ENCODE measurements around the gene LLGL2. TPM values are rescaled to one million over a fixed set of nuclear protein-coding genes. Genes with fewer than 3 reads are reported as not detected.

The LLGL2 gene
- polyA plus RNA-seq, 1 donor (not counting 4 experiments of a cell fraction or from before 2014, with no cell fraction given), result 13.8 TPM

- FAIRE-seq (no peak), DNase-seq (ENCODE audit: low read depth, low spot score) (no peak)
- H2AFZ ChIP-seq (ENCODE audit: control insufficient read depth, low read length), result no peak overlapping the region
- H3K9me1 ChIP-seq (ENCODE audit: control insufficient read depth, extremely low read depth, insufficient read depth, low read length), result peaks cover 7% of the 10 kb centered on the region
- H3K9ac ChIP-seq (ENCODE audit: control insufficient read depth, extremely low read depth, insufficient read depth, low read length), result peak overlapping the region; percentile 76
- H3K4me2 ChIP-seq (ENCODE audit: control insufficient read depth, extremely low read depth, insufficient read depth, low read depth, low read length), result peak overlapping the region; percentile 60
- no peaks in the 10 kb centered on the region for H3K27me3 ChIP-seq (ENCODE audit: control insufficient read depth, extremely low read depth, insufficient read depth, low read length)
- TF ChIP-seq EZH2 (IDR thresholded peaks at IDR 0.05; ENCODE audit: low read length), result no peak
- no peak for TF ChIP-seq CTCF (optimal IDR thresholded peaks at IDR 0.05 in 1 of 3, IDR thresholded peaks at IDR 0.05 in 1 of 3, conservative IDR thresholded peaks at IDR 0.05 in 1 of 3; ENCODE audit: extremely low read depth in 1 of 3, insufficient read depth in 2 of 3, low read length in 3 of 3)
- peaks cover 26% of the 10 kb centered on the region for H3K79me2 ChIP-seq (ENCODE audit: control insufficient read depth, insufficient read depth, low read length)
- peaks cover 32% of the 10 kb centered on the region for H3K4me1 ChIP-seq (ENCODE audit: control insufficient read depth, extremely low read depth, insufficient read depth, low read length)
- peaks cover 4 to 18% of the 10 kb centered on the region in 2 experiments for H3K36me3 ChIP-seq (ENCODE audit: control insufficient read depth in 2 of 2, extremely low read depth in 1 of 2, insufficient read depth in 2 of 2, low read length in 2 of 2)
- peak overlapping the region; percentile 59 to 85 (median 63) for H3K4me3 ChIP-seq (ENCODE audit: control insufficient read depth in 2 of 3, extremely low read depth in 1 of 3, insufficient read depth in 2 of 3, low read depth in 1 of 3, low read length in 3 of 3)
- H4K20me1 ChIP-seq (ENCODE audit: control insufficient read depth, extremely low read depth, insufficient read depth, low read length), result peaks cover 11% of the 10 kb centered on the region
- peak overlapping the region; percentile 29 for H3K27ac ChIP-seq (ENCODE audit: control insufficient read depth, insufficient read depth, low read length)
- H3K9me3 ChIP-seq (ENCODE audit: control insufficient read depth, low read depth, low read length), result no peaks in the 10 kb centered on the region
- dilution Hi-C loops (cut with MboI; ENCODE audit: extremely low pct_ligation_motif_present, low sequenced_read_pairs), result no loop called here
Observed at GRCh38 chr17:75514299-75514918, 11.1 kb upstream of the LLGL2 start.

GRCh38 chr17:75514919-75515495, 10.5 kb upstream of the LLGL2 start:
- peaks cover 23% of the 10 kb centered on the region for H3K79me2 ChIP-seq (ENCODE audit: control insufficient read depth, insufficient read depth, low read length)
- FAIRE-seq, result no peak
- H4K20me1 ChIP-seq (ENCODE audit: control insufficient read depth, extremely low read depth, insufficient read depth, low read length), result peaks cover 11% of the 10 kb centered on the region
- H3K27me3 ChIP-seq (ENCODE audit: control insufficient read depth, extremely low read depth, insufficient read depth, low read length), result no peaks in the 10 kb centered on the region
- dilution Hi-C loops (cut with MboI; ENCODE audit: extremely low pct_ligation_motif_present, low sequenced_read_pairs), result no loop called here
- peak overlapping the region; percentile 76 for H3K9ac ChIP-seq (ENCODE audit: control insufficient read depth, extremely low read depth, insufficient read depth, low read length)
- no peaks in the 10 kb centered on the region for H3K9me3 ChIP-seq (ENCODE audit: control insufficient read depth, low read depth, low read length)
- peaks cover 26% of the 10 kb centered on the region for H3K4me1 ChIP-seq (ENCODE audit: control insufficient read depth, extremely low read depth, insufficient read depth, low read length)
- H3K4me2 ChIP-seq (ENCODE audit: control insufficient read depth, extremely low read depth, insufficient read depth, low read depth, low read length), result peak overlapping the region; percentile 60
- H3K9me1 ChIP-seq (ENCODE audit: control insufficient read depth, extremely low read depth, insufficient read depth, low read length), result peaks cover 7% of the 10 kb centered on the region
- H2AFZ ChIP-seq (ENCODE audit: control insufficient read depth, low read length), result peak overlapping the region; percentile 58
- no peak for DNase-seq (ENCODE audit: low read depth, low spot score)
- H3K4me3 ChIP-seq (ENCODE audit: control insufficient read depth in 2 of 3, extremely low read depth in 1 of 3, insufficient read depth in 2 of 3, low read depth in 1 of 3, low read length in 3 of 3), result peak overlapping the region; percentile 59 to 85 (median 63)
- peaks cover 7 to 21% of the 10 kb centered on the region in 2 experiments for H3K36me3 ChIP-seq (ENCODE audit: control insufficient read depth in 2 of 2, extremely low read depth in 1 of 2, insufficient read depth in 2 of 2, low read length in 2 of 2)
- peak overlapping the region; percentile 29 for H3K27ac ChIP-seq (ENCODE audit: control insufficient read depth, insufficient read depth, low read length)
- TF ChIP-seq EZH2 (IDR thresholded peaks at IDR 0.05; ENCODE audit: low read length), result no peak

Measured in keratinocyte (primary cell).